GM21825 (cell line): ENCODE results near the gene THADA.
A peak's percentile ranks its signal among the peaks of the same experiment; 100 is the strongest.

ENCODE experiments used
- ATAC-seq: cut with Tn5 transposase; IDR thresholded peaks from one replicate; pipeline ENCODE4 v1.9.1; 2021; ENCODE audit warnings: mild to moderate bottlenecking, moderate library complexity; ENCODE audit not compliant: unreplicated experiment

The THADA gene

GRCh38 chr2:43509886-43510285 lies 86.0 kb downstream of the THADA start:
- ATAC-seq, result no peak

GRCh38 chr2:43508209-43508608 lies 87.6 kb downstream of the THADA start:
- ATAC-seq, result no peak

- ATAC-seq, result no peak
These were observed 88.7 kb downstream of the THADA start for GRCh38 chr2:43507137-43507536.

- ATAC-seq, result no peak
These were observed 100.1 kb downstream of the THADA start for GRCh38 chr2:43495727-43496126.

GRCh38 chr2:43493954-43494353 lies 101.9 kb downstream of the THADA start:
- no peak for ATAC-seq

GRCh38 chr2:43491065-43491639 lies 104.7 kb downstream of the THADA start:
- no peak for ATAC-seq

- ATAC-seq, result no peak
These were observed 105.5 kb downstream of the THADA start for GRCh38 chr2:43490252-43490786.

- no peak for ATAC-seq
These were observed 107.1 kb downstream of the THADA start for GRCh38 chr2:43488737-43489136.

GRCh38 chr2:43486603-43487002 lies 109.2 kb downstream of the THADA start:
- ATAC-seq, result no peak

- ATAC-seq, result no peak
These were observed 111.4 kb downstream of the THADA start for GRCh38 chr2:43484323-43484930.

- peak; percentile 64 for ATAC-seq
These were observed 112.9 kb downstream of the THADA start for GRCh38 chr2:43482961-43483360.

- ATAC-seq, result peak; percentile 33
These were observed 113.8 kb downstream of the THADA start for GRCh38 chr2:43481927-43482542.

- no peak for ATAC-seq
These were observed 115.0 kb downstream of the THADA start for GRCh38 chr2:43480874-43481273.

- ATAC-seq, result no peak
These were observed 117.3 kb downstream of the THADA start for GRCh38 chr2:43478412-43479086.

GRCh38 chr2:43475922-43476321 lies 119.9 kb downstream of the THADA start:
- no peak for ATAC-seq

- ATAC-seq, result no peak
These were observed 120.5 kb downstream of the THADA start for GRCh38 chr2:43475137-43475846.

GRCh38 chr2:43474273-43474672 lies 121.6 kb downstream of the THADA start:
- ATAC-seq, result no peak

- ATAC-seq, result no peak
These were observed 122.1 kb downstream of the THADA start for GRCh38 chr2:43473767-43474166.

GRCh38 chr2:43472527-43473194 lies 123.2 kb downstream of the THADA start:
- ATAC-seq, result no peak

- no peak for ATAC-seq
These were observed 126.1 kb downstream of the THADA start for GRCh38 chr2:43469713-43470112.

GRCh38 chr2:43469094-43469493 lies 126.7 kb downstream of the THADA start:
- no peak for ATAC-seq
